Skeletal muscle cell (primary cell): ENCODE measurements around the gene P4HB.
A peak's percentile ranks its signal among the peaks of the same experiment; 100 is the strongest.

Experiments used
- DNase-seq: peaks from one replicate; pipeline ENCODE4 v3.0.0-alpha.2; 2010; ENCODE audit warnings: low read depth
- H3K4me3 ChIP-seq: 2 replicates; pipeline ENCODE4 v1.5.1; 2011; ENCODE audit warnings: low read depth, mild to moderate bottlenecking, control low read depth, low read length, moderate library complexity

The P4HB gene

DNA sequence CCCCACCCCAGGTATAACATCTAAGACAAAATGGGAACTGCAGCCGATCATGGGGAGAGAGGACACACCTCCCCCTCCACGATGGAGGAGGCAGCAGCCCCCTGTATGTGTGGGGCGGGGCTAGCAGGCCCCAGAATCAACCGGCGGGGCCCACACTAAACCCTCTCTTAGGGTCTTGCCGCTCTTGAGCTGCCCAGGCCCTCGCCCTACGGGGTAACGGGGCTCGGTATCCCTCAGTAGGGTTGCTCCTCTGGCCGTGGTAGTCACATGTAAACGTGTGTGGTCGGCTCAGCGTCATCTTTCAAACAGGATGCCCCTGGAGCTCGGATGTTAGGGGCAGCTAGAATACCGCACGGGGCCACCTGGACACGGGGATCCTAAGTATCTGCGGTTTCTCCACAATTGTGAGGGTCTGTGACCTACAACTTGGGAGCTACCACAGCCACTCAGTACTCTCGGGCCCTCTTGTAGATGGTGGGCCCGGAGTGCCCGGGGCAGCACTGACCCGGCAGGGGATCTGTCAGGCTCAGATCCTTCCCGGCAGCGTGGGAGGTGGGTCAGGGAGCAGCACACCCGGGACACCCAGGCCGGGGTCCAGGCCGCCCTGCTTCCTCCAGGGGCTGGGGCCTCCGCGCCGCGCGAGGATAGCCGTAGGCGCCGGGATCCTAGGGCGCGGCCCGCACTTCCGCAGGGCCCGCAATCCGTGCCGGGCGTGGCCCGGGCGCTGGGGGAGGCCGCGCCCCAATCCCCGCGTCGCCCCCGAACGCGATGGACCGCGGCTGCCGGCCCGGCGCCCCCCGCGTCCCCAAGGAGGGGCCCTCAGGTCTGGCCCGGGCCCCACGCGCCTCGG lies 10.0 kb upstream of the P4HB start:
- no peak for DNase-seq
- H3K4me3 ChIP-seq, result peak overlapping the region; percentile 78

DNA sequence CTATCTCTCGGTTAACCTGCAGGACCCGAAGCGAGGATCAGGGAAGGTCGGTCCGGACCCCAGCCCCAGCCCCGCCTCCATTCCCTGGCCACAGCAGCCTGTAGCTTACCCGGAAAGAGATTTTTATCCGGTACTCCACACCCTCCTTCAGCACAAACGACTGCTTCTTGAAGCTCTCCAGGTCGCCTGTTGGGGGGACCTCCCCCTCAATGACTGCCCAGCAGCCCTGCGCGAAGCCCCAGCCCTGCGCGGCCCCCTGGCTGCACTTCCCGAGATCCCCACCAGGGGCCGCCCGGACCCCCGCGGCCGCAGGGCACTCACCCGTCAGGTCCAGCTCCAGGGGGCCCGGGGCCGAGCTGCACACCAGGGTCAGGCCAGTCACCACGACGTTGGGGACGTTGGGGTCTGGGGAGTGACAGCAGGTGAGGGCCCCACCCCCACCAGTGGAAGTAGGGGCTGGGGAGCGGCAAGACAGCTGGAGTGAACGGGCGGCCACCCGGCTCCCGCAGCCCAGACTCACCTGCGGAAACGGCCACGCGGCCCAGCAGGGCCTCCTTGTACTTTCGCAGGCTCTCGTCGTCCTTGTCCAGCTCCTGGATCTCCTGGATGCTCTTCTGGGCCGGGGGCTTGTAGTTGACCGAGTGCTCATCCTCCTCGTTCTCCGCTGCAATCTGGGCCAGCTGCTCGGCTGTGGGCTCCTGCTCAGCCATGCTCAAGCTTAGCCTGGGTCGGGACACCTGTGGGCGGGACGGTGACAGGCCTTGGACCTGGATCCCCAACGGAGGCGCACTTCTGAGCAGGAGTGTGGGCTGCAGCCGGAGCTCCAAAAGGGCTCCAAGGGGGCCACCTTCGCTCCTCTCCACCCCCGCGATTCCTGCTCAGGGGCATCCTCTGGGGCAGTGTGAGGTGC lies 9.1 kb upstream of the P4HB start:
- no peak for DNase-seq
- H3K4me3 ChIP-seq, result peak overlapping the region; percentile 78

DNA sequence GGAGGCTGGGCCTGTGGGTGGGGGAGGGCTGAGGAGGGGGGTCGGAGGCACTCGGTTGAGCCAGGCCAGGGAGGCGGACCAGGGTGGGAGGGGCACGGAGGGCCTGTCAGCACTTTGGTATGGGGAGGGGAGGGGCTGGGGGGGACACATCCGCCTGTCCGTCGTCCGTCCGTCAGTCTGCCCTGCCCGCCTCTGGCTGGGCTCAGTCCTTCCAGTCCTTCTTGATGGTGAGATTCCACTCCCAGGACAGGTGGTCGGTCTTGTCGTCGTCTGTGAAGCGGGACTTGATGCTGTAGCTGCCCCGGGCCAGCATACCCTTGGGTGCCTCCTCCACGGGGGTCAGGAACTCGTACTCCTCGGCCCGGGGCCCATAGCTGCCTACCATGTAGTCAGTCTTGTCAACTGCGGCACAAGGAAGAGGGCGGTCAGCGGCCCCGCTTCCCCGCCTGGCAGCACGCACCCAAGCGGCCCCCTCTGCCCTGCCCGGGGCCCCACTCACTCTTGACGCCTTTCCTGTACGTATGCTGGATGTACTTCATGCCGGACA lies 8.4 kb upstream of the P4HB start:
- peak; percentile 75 for DNase-seq
- peak overlapping the region; percentile 78 for H3K4me3 ChIP-seq

DNA sequence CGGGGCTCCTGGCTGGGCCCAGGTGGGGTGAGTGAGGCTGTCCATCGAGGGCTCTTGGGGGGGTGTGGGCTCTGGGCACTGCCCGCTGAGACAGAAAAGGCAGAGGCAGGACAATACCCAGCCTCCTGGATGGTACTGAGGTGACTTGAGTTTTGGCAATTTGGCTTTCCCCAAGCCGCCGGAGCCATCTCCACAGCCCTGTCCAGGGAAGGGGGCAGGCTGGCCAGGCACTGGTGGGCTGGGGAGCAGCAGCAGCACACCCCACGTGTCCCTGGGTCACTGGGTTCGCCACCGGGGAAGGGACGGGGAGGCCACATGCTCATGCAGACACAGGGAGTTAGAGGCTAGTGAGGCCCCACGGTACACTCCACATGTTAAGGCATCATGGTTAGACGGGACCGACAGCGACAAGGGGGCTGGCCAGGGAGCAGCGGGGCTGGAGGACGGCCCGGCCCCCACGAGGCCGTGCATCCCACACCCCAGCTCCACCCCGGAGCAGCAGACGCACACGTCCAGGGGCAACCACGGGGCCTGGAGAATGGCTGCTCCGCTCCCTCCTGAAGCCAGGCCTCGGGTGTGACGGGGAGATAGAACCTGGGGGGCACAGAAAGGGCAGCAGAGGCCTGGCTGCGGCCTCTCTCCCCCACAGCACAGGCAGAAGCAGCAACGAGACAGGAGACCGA lies 7.8 kb upstream of the P4HB start:
- DNase-seq, result no peak
- no peak overlapping the region for H3K4me3 ChIP-seq

DNA sequence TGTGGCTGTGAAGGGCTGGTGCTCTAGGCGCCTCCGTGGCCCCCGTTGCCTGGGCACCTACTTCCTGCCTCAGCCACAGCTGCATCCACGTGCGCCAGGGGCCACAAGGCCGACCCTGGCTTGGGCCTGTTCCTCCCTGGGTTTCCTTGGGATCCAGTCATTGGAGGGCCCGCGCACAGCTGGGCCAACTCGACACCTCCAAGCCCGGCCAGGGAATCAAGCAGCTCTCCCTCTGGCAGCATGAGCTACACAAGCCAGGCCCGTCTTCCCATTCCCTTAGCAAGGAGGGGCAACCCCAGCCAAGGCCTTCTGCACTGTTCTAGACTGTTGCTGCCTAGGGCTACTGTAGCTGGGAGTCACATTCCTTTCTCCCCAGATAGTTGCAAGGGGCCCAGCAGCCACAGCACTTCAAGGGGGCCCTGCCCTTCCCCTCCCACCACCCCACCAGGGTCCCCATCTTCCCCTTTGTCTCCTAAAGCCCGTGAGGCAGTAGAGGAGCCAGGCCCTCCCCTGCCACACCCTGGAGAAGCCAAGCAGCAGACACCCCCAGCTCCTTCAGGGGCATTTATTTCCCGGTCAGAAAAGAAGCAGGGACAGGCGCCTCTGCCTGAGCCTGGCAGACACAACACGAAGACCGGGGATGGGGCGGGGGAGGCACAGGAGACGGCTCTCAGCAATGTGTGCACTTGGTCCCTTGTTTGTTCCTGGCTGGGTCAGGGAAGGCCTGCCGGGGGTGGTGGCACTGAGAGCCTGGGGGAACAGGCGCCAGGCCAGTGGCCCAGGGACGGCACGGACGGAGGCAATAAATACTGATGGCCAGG lies 7.0 kb upstream of the P4HB start:
- no peak overlapping the region for H3K4me3 ChIP-seq
- DNase-seq, result no peak

DNA sequence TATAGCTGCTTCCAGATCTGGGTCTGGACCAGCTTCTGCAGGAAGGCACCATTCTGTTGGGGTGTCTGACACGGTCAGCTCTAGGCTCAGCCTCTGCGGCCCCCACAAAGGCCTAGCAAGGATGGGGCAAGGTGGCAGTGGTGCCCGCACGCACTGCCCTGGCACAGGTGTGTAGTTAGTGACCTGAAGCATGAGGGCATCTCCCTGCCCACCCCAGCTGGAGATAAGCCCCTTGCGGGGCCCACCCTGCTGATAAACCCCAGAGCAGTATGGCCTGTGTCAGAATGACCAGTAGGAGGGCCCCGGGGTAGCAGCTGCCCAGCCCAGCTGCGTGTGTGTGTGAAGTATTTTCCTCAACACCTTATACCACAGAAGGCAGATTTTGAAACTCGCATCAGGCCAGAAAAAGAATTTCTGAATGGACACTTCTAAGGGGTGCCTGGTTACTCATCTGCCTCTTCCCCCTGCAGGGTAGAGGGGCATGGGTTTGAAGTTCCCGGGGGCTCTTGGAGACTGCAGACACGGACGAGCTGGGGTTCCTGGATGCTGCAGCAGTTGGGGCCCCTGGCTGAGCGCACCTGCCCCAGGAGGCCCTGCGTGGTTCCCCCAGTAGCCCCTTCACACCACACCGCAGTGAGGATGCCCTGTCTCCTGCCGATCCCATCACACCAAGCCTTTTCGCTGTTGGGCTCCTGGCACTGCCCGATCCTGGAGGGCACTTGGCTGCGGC lies 6.3 kb upstream of the P4HB start:
- H3K4me3 ChIP-seq, result no peak overlapping the region
- DNase-seq, result no peak

DNA sequence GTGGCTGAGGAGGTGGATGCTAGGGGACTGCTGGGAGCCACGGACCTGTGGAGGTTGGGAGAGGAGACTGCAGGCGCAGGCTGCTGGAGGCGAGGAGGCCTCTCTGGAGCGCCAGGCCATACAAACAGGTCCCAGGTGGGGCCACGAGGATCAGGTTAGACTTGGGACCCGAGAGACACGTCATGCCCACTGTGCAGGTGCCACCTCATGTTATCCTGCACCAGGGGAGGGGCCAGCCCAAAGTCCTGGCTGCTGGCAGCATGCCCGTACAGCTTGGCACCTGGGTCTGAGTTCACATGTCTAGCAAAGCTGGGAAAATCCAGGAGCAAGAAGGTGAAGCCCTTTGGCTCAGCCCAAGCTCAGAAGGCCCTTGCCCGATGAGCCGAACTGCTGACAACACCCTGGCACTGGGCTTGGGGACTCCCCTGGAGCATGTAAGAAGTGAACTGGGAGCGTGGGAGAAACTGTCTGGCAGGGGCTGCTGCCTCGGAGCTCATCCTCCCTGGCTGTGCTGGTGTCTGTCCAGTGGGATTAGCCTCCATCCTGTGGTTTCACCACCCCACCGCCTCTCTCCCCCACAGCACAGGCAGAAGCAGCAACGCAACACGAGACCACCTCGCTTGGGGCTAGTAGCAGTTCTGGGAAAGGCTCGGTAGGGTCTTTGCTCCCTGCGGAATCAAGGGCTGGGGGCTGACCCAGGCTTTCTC lies 5.6 kb upstream of the P4HB start:
- H3K4me3 ChIP-seq, result no peak overlapping the region
- no peak for DNase-seq

DNA sequence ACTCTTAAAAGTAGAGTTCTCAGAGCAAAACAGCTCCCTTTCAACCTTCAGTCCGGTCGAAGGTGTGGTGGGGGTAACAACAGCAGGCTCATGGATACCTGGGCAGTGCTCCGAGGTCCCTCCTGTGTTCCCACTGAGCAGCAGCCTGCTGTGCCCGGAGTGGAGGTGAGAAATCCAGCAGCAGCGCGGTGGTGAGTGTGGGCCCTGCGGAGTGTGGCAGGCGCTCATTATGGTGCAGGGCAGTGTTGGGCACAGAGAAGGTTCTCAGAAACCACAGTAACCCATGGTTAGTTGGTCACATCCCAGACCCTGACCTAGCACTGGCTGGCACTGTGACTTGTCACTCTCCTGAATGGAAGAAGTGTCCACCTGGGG lies 5.0 kb upstream of the P4HB start:
- no peak overlapping the region for H3K4me3 ChIP-seq
- DNase-seq, result no peak

DNA sequence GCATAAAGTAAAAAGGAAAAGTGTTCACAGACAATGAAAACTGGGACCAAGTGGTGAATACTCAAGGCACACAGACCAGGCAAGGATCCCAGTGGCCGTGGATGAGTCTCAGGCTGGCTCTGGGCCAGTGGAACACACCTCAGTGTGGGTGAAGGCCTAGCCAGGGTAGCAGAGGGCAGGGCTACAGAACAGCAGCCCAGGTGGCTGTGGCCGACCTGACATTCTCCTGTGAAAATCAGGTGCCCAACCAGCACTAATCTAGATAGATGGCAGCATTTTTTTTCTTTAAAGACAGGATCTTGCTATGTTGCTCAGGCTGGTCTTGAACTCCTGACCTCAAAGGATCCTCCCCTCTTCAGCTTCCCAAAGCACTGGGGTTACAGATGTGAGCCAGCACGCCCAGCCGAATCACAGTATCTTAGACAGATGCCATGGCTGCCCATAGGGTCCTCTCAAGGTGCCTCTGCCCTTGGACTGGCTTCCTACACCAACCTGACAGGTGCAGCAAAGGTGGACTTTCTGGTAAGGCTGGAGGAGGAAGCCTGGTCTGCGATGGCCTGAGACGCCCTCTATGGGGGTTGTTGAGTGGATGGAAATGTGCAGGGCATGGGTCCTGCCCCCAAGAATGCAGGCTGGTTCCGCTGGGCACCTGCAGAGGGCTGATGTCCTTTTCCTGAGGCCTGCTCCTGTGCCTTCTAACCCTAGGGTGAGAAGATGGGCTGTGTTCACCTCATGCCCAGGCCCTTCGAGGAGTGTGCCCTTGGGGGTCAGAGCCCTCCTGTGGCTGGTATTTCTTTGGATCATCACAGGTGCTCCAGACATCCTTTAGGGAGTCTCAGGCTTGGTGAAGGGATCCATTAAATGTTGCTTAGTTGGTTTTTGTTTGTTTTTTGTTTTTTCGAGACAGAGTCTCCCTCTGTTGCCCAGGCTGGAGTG lies 3.8 kb upstream of the P4HB start:
- H3K4me3 ChIP-seq, result no peak overlapping the region
- no peak for DNase-seq

DNA sequence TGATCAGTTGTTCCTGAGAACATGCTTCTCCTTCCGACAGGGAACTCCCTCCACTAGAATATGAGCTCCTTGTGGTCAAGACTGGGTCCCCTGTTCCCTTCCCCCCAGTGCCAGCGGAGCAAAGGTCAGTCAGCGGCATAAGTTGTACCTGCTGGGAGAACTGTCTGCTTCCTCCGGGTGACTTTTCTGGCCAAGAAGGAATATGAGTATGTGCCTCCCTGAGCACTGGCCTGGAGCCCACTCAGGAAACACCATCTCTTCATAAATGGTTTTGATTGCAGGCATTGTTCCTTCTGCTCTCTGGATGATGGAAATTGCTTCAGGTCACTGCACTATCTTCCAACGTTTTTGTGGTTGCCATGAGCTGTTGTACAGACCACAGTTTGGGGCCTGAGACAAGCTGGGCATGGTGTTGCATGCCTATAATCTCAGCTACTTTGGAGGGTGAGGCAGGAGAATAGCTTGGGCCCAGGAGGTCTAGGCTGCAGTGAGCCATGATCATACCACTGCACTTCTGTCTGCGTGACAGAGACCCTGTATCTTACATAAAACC lies 2.9 kb upstream of the P4HB start:
- no peak for DNase-seq

DNA sequence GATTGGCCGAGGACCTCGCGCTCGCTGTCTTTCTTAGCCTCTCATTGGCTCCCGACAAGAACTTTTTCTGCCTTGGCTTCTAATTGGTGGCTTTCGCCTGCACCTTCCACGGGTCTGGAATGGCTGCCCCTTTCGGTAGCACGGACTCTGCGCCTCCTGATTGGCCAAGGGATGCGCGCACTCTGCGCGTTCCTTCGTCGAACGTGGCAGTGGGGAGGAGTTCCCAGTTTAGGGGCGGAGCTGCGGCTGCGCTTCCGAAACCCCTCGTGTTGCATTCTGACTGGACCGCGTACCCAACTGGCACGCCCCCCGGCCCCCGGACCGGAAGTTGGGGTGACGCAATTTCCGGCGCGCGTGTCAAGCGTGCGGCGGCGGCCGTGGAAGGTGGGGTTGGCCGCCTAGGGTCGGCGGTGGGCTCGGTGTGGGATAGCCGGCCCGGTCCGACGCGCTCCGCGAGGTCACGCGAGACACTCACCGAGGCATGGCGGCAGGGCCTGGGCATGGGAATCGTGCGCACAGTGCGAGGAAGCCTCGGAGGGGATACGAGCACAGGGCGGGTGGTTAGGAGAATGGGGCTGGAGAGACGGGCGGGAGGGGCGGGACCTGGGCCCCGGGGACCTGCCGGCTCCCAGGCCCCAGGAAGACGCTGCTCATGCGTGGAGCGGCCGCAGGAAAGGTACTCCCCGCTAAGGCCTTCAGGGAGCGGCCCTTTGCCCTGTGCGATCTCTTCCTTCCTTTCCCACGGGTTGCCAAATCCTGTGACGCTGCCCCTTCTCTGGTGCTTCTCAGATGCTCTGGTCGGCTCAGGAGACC lies 627 bp upstream of the P4HB start:
- peak; percentile 100 for DNase-seq
- H3K4me3 ChIP-seq, result peak overlapping the region; percentile 66

More for the DNA sequence above, 2.9 kb upstream of the P4HB start:
- H3K4me3 ChIP-seq, result no peak overlapping the region

DNA sequence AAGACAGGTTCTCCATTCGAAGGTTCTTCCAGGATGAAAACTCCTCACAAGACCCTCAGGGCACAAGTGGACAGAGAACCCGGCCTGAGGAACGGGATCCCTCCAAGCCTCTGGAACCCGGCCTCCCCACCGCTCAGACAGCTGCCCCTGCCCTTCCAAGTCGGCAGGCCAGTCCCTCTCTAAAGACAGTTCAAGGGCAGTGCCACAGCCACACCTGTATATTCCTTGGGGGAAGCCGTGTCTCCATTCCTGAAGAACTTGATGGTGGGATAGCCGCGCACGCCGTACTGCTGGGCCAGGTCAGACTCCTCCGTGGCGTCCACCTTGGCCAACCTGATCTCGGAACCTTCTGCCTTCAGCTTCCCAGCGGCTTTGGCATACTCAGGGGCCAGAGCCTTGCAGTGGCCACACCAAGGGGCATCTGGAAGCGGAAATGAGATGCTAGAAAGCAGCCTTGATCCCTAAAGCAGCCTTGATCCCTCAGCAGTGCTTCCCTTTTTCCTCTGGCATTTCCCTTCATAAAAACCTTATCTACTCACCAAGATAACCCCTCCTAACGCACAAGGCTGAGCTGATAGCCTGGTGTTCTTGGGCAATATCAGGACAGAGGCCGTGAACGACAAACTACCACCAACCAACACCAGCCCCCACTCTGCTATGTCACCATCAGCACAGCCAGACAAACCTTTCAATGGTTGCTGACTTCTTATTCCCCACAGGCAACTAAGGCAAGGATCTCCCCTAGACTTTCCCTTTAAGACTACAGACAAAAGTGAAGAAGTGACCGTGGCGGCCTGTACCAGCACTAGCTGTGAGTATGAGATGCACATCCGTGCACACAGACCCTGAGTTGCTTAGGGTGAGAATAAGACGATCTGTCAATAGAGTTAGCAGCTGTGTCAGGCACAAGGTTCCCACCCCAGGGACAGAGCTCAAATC lies 1.1 kb downstream of the P4HB start:
- no peak for DNase-seq
- H3K4me3 ChIP-seq, result peak overlapping the region; percentile 93

DNA sequence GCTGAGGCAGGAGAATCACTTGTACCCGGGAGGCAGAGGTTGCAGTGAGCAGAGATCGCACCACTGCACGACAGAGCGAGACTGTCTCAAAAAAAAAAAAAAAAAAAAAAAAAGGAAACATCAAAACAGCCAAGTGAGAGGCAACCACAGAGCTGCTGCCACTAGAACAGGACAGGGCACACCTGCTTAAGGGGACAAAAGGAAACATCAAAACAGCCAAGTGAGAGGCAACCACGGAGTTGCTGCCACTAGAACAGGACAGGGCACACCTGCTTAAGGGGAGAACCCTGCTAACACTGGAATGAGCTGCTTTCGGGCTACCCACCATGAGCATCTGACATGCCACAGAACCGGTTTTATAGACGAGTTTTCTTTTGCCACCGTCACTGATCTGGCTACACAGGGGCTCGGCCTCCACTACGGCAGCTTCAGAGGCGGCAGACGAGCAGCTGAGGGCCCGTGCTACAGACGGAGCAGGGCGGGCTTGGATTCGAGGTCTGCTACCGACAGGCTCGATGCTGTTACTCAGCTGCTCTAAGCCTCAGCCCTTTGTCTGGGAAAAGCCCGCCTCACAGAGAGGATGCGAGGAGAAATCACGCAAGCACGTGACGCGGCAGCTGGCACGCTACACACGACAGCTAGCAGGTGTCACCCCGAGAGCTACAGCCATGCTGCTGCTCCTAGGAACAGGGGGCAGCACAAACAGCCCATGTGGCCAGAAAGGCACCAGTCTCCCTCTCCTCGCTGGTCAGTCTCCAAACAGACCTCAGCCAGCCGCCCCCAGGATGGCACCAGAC lies 2.0 kb downstream of the P4HB start:
- DNase-seq, result no peak
- H3K4me3 ChIP-seq, result peak overlapping the region; percentile 93
